ENCODE results near the gene EFNA2.

DNA sequence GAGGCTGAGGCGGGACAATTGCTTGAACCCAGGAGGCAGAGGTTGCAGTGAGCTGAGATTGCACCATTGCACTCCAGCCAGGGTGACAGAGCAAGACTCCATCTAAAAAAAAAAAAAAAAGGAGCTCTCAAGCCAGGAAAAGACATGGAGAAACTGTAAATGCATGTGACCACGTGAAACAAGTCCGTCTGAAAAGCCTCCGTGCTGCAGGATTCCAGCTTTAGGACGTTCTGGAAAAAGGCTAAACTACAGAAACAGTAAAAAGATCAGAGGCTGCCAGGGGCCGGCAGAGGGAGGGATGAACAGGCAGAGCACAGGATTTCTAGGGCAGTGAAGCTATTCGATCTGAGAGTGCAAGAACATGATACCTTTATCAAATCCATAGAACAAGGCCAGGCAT, 57.4 kb downstream of the EFNA2 start:
- TF ChIP-seq, protein P1, sequence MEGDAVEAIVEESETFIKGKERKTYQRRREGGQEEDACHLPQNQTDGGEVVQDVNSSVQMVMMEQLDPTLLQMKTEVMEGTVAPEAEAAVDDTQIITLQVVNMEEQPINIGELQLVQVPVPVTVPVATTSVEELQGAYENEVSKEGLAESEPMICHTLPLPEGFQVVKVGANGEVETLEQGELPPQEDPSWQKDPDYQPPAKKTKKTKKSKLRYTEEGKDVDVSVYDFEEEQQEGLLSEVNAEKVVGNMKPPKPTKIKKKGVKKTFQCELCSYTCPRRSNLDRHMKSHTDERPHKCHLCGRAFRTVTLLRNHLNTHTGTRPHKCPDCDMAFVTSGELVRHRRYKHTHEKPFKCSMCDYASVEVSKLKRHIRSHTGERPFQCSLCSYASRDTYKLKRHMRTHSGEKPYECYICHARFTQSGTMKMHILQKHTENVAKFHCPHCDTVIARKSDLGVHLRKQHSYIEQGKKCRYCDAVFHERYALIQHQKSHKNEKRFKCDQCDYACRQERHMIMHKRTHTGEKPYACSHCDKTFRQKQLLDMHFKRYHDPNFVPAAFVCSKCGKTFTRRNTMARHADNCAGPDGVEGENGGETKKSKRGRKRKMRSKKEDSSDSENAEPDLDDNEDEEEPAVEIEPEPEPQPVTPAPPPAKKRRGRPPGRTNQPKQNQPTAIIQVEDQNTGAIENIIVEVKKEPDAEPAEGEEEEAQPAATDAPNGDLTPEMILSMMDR (IDR thresholded peaks at IDR 0.05) = no peak
- no peak for TF ChIP-seq POLR2A (IDR thresholded peaks at IDR 0.05)
